HG03520 (cell line): ENCODE data around the gene PIGU.

Source experiments
- ATAC-seq: cut with Tn5 transposase; IDR thresholded peaks from one replicate; pipeline ENCODE4 v1.9.1; 2021; ENCODE audit warnings: mild to moderate bottlenecking, moderate library complexity; ENCODE audit not compliant: unreplicated experiment

Gene PIGU

GRCh38 chr20:34579979-34580940 is 96.6 kb downstream of the PIGU start:
- ATAC-seq, result peak; percentile 43

GRCh38 chr20:34579191-34579978 is 97.5 kb downstream of the PIGU start:
- no peak for ATAC-seq

- ATAC-seq, result no peak
These were observed 98.4 kb downstream of the PIGU start for GRCh38 chr20:34578521-34578920.

- no peak for ATAC-seq
These were observed 98.9 kb downstream of the PIGU start for GRCh38 chr20:34578025-34578424.

GRCh38 chr20:34577061-34577460 is 99.8 kb downstream of the PIGU start:
- ATAC-seq, result no peak

- no peak for ATAC-seq
These were observed 101.1 kb downstream of the PIGU start for GRCh38 chr20:34575756-34576155.

- ATAC-seq, result no peak
These were observed 101.6 kb downstream of the PIGU start for GRCh38 chr20:34575271-34575670.

- no peak for ATAC-seq
These were observed 102.0 kb downstream of the PIGU start for GRCh38 chr20:34574861-34575260.

GRCh38 chr20:34574426-34574825 is 102.5 kb downstream of the PIGU start:
- ATAC-seq, result no peak

- ATAC-seq, result no peak
These were observed 103.2 kb downstream of the PIGU start for GRCh38 chr20:34573541-34574300.

- ATAC-seq, result no peak
These were observed 105.1 kb downstream of the PIGU start for GRCh38 chr20:34571753-34572152.

- ATAC-seq, result no peak
These were observed 106.0 kb downstream of the PIGU start for GRCh38 chr20:34570859-34571306.

GRCh38 chr20:34569598-34569997 is 107.3 kb downstream of the PIGU start:
- ATAC-seq, result no peak

GRCh38 chr20:34567892-34568865 is 108.7 kb downstream of the PIGU start:
- ATAC-seq, result no peak

- no peak for ATAC-seq
These were observed 109.7 kb downstream of the PIGU start for GRCh38 chr20:34566978-34567891.

GRCh38 chr20:34564833-34565232 is 112.1 kb downstream of the PIGU start:
- ATAC-seq, result no peak

GRCh38 chr20:34562641-34563040 is 114.3 kb downstream of the PIGU start:
- ATAC-seq, result no peak

- no peak for ATAC-seq
These were observed 115.2 kb downstream of the PIGU start for GRCh38 chr20:34561661-34562060.

- ATAC-seq, result no peak
These were observed 116.3 kb downstream of the PIGU start for GRCh38 chr20:34560614-34561013.
